Psoas muscle (tissue), 8 donors: ENCODE results near the gene MED15. TPM values are rescaled to one million over a fixed set of nuclear protein-coding genes. Genes with fewer than 3 reads are reported as not detected.
"Not testable (repeated sequence)": the region's sequence is repeated elsewhere in the genome, so short reads cannot be mapped to it uniquely, and the experiment has no call there.

Source experiments
- ATAC-seq, 4 donors: fragments of 200-7000 bp; cut with Tn5 transposase; one replicate each; pipeline ENCODE4 v1.9.1; 2020; ENCODE audit warnings: moderate library complexity in 3 of 4, mild to moderate bottlenecking in 2 of 4
- DNase-seq, 2 donors: peaks; one replicate each; pipeline ENCODE4 v3.0.0-alpha.2; 2020
- H3K27ac ChIP-seq: fragments of 200-600 bp; one replicate; pipeline ENCODE4 v1.8.0; 2022
- H3K27me3 ChIP-seq, 3 donors: fragments of 200-600 bp in 1 of 3; one replicate each; pipeline versions ENCODE4 v1.6.1 to v1.8.0; 2013 to 2022; ENCODE audit warnings: low read length in 2 of 3, mild to moderate bottlenecking in 2 of 3, moderate library complexity in 1 of 3; ENCODE audit not compliant: insufficient read depth in 3 of 3
- H3K36me3 ChIP-seq, 2 donors: fragments of 200-600 bp in 1 of 2; one replicate each; pipeline versions ENCODE4 v1.6.1 to v1.8.0; 2013 to 2022; ENCODE audit warnings: low read depth in 1 of 2, mild to moderate bottlenecking in 1 of 2, moderate library complexity in 1 of 2; ENCODE audit not compliant: insufficient read depth in 1 of 2
- H3K4me1 ChIP-seq: fragments of 200-600 bp; one replicate; pipeline ENCODE4 v1.8.0; 2022
- H3K4me3 ChIP-seq: fragments of 200-600 bp; one replicate; pipeline ENCODE4 v1.8.0; 2022; ENCODE audit warnings: mild to moderate bottlenecking
- H3K9me3 ChIP-seq: fragments of 200-600 bp; one replicate; pipeline ENCODE4 v1.8.0; 2022
- WGBS, 3 donors: extraction: QIAGEN DNeasy Blood & Tissue Kit; methylation state at CpG; one replicate each; pipeline versions ENCODE4 v1.1.6 to v1.1.7; 2013; 5-methylcytosine and 5-hydroxymethylcytosine counted together
- intact Hi-C, 2 donors: fragments of 100-400 bp; cut with DNase I; formaldehyde crosslinking; loops; one replicate each; pipeline versions ENCODE4 v1.11.0 to v1.14.2; 2022
- polyA plus RNA-seq, 3 donors: library from polyadenylated mRNA; stranded (reverse); fragments of 200-250 nt; gene quantifications; one replicate each; pipeline ENCODE4 v1.2.3, GENCODE V29; 2013
- total RNA-seq, 4 donors: library from RNA; stranded (reverse); fragmentation: NEBNext Ultra II Directional in 2 of 4; extraction: Animal tissue kit (Norgen Biotek cat#: 25700) in 2 of 4; gene quantifications; one replicate each; pipeline versions ENCODE4 v1.2.1 to v1.2.4, GENCODE V29; 2021 to 2023
- TF ChIP-seq, protein P1 (sequence below): fragments of 200-600 bp; IDR thresholded peaks from one replicate; pipeline ENCODE4 v1.8.0; 2022; ENCODE audit warnings: antibody characterized with exemption
- donor health status: healthy with polysubstance abuse.
- donor health status: DM: no; HTN: no; CAD: no; lungs with moderate emphysema.
- donor health status: Bipolar disorder and iron deficiency.
- donor health status: healthy.
- donor health status: DM: yes; HTN: yes; CAD: no.
- donor health status: DM: no; HTN: no; CAD: no.
- donor health status: DM: no; HTN: no; CAD: no.
- donor health status: DM: yes; HTN: yes; CAD: no.

Gene MED15
- total and polyA plus RNA-seq, 7 donors: 33.8 to 94.8 (median 59.7) TPM

DNA sequence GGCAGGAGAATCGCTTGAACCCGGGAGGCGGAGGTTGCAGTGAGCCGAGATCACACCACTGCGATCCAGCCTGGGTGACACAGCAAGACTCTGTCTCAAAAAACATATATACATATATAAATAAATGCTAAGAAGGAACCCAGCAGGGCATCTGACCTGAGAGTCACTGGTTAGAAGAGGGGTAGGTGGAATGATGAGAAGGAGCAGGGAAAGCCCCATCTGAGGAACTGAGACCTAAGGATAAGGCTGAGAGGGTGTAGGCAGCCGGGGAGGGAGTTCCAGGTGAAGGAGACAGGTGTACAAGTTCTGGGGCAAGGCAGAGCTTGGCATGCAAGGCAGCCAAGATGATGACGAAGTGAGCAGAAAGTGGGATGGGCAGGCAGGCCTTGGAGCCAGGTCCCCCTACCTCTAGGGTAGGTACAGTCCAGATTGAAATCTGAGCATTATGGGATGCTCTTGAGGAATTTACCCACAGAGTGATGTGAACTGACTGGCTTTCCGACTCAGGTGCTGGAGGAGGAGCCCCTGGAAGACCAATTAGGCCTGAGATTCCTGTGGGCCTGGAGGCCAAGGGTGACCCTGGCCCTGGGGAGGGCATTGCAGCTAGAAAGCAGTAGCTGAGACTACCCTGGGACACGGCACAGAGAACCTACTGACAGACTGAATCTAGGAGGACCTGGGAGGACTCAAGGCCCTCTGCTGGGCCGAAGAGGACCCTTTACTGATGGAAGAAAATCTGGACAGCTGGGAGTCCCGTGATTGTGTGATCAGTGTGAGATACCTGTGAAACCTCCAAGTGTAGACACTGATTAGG, 34.6 kb upstream of the MED15 start:
- peak in 1 of 2 donors; percentile 1 for DNase-seq
- TF ChIP-seq, protein P1, sequence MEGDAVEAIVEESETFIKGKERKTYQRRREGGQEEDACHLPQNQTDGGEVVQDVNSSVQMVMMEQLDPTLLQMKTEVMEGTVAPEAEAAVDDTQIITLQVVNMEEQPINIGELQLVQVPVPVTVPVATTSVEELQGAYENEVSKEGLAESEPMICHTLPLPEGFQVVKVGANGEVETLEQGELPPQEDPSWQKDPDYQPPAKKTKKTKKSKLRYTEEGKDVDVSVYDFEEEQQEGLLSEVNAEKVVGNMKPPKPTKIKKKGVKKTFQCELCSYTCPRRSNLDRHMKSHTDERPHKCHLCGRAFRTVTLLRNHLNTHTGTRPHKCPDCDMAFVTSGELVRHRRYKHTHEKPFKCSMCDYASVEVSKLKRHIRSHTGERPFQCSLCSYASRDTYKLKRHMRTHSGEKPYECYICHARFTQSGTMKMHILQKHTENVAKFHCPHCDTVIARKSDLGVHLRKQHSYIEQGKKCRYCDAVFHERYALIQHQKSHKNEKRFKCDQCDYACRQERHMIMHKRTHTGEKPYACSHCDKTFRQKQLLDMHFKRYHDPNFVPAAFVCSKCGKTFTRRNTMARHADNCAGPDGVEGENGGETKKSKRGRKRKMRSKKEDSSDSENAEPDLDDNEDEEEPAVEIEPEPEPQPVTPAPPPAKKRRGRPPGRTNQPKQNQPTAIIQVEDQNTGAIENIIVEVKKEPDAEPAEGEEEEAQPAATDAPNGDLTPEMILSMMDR: no peak
- ATAC-seq: no peak
- H3K36me3 ChIP-seq: peaks cover 0 to 28% of the 10 kb centered on the region in 2 donors
- H3K27ac ChIP-seq: no peak overlapping the region
- no peaks in the 10 kb centered on the region for H3K27me3 ChIP-seq
- WGBS, 3 donors: 86 to 92% (median 87%) methylated on average over 11 of the region's 11 CpGs
- intact Hi-C loops: no loop called here
- H3K4me3 ChIP-seq: no peak overlapping the region
- H3K4me1 ChIP-seq: no peaks in the 10 kb centered on the region
- H3K9me3 ChIP-seq: no peaks in the 10 kb centered on the region

- TF ChIP-seq, protein P1: no peak
- Histone ChIP-seq H3K36me3 (peaks cover 0 to 7% of the 10 kb centered on the region in 2 donors), H3K4me1 (no peaks in the 10 kb centered on the region), H3K27ac (no peak overlapping the region), H3K4me3 (no peak overlapping the region), H3K9me3 (no peaks in the 10 kb centered on the region), H3K27me3 (no peaks in the 10 kb centered on the region)
- DNase-seq: no peak
- 96 to 97% (median 96%) methylated on average over 4 of the region's 4 CpGs for WGBS, 3 donors
- ATAC-seq: no peak
- intact Hi-C loops: no loop called here
Observed at GRCh38 chr22:20475115-20475436, 32.3 kb upstream of the MED15 start.

- H3K36me3 ChIP-seq, H3K27ac ChIP-seq, intact Hi-C loops, ATAC-seq, DNase-seq, H3K4me1 ChIP-seq, H3K27me3 ChIP-seq, H3K9me3 ChIP-seq, H3K4me3 ChIP-seq: not testable (repeated sequence)
- 88 to 92% (median 91%) methylated on average over 12 of the region's 12 CpGs for WGBS, 3 donors
Observed at GRCh38 chr22:20475569-20475968, 31.8 kb upstream of the MED15 start.

DNA sequence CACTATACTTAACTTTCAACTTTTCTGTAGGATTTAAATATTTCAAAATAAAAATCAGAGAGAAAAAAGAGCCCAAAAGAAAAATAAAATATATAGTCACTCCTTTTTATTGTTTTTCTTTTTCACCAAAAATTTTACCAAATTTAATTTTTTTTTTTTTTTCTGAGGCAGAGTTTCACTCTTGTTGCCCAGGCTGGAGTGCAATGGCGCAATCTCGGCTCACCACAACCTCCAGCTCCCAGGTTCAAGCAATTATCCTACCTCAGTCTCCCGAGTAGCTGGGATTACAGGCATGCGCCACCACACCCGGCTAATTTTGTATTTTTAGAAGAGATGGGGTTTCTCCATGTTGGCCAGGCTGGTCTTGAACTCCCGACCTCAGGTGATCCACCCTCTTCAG, 29.4 kb upstream of the MED15 start:
- H3K36me3 ChIP-seq, H3K4me3 ChIP-seq, H3K9me3 ChIP-seq, intact Hi-C loops, H3K27ac ChIP-seq, ATAC-seq, H3K4me1 ChIP-seq, H3K27me3 ChIP-seq, DNase-seq: not testable (repeated sequence)
- 90 to 95% (median 92%) methylated on average over 6 of the region's 6 CpGs for WGBS, 3 donors

- H3K4me1 ChIP-seq: no peaks in the 10 kb centered on the region
- WGBS, 3 donors: 94 to 100% (median 98%) methylated on average over 1 of the region's 1 CpG
- no peak overlapping the region for H3K27ac ChIP-seq
- no peaks in the 10 kb centered on the region for H3K9me3 ChIP-seq
- TF ChIP-seq, protein P1: no peak
- H3K36me3 ChIP-seq: peaks cover 0 to 9% of the 10 kb centered on the region in 2 donors
- no peaks in the 10 kb centered on the region for H3K27me3 ChIP-seq
- no peak overlapping the region for H3K4me3 ChIP-seq
- no peak for DNase-seq
- ATAC-seq: no peak
- intact Hi-C loops: loop anchor here in 1 of 2 donors (10.0 kb wide), 1 partner anchor 135 kb away; no protein-coding TSS in a partner anchor
Observed at GRCh38 chr22:20479612-20480196, 27.7 kb upstream of the MED15 start.

DNA sequence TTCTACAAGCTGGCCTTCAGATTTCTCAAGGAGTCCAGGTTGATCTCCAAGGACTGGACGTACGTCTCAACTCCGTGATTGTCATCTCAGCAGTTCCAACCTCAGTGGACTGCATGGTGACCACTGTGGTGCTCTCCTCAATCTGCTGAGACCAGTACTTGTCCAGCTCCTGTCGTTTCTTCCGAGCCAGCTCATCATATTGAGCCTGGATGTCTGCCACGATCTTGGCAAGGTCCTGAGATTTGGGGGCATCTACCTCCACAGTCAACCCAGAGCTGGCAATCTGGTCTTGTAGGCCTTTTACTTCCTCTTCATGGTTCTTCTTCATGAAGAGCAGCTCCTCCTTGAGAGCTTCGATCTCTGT, 24.3 kb upstream of the MED15 start:
- WGBS, 3 donors: 91 to 96% (median 92%) methylated on average over 7 of the region's 7 CpGs
- DNase-seq, ATAC-seq, H3K27me3 ChIP-seq, H3K9me3 ChIP-seq, H3K4me1 ChIP-seq, H3K27ac ChIP-seq, H3K4me3 ChIP-seq: not testable (repeated sequence)
- intact Hi-C loops: loop anchor here in 1 of 2 donors (10.0 kb wide), 1 partner anchor 132 kb away; no protein-coding TSS in a partner anchor
- H3K36me3 ChIP-seq: peaks cover 0 to 13% of the 10 kb centered on the region in 2 donors
